GM13977 (cell line): ENCODE measurements around the gene GRAMD1A.

Source experiments
- DNase-seq: peaks from one replicate; pipeline ENCODE4 v3.0.0; 2012; ENCODE audit warnings: low spot score
- in situ Hi-C: fragments of 300-500 bp; cut with MboI; formaldehyde crosslinking; loops from one replicate; pipeline ENCODE4 v1.12.0; 2022; ENCODE audit warnings: low sequenced_read_pairs, low pct_unique_long_range_greater_than_20kb, mixed read lengths, inconsistent platforms; ENCODE audit not compliant: unreplicated experiment
- TF ChIP-seq, protein P1 (sequence below): IDR thresholded peaks from 2 replicates; pipeline ENCODE4 v1.5.1; 2012; ENCODE audit warnings: mild to moderate bottlenecking, control low read depth; ENCODE audit not compliant: insufficient read depth; ENCODE audit errors: extremely low read depth, missing control alignments

Gene GRAMD1A

GRCh38 chr19:35051796-35052195 lies 51.7 kb downstream of the GRAMD1A start:
- TF ChIP-seq, protein P1, sequence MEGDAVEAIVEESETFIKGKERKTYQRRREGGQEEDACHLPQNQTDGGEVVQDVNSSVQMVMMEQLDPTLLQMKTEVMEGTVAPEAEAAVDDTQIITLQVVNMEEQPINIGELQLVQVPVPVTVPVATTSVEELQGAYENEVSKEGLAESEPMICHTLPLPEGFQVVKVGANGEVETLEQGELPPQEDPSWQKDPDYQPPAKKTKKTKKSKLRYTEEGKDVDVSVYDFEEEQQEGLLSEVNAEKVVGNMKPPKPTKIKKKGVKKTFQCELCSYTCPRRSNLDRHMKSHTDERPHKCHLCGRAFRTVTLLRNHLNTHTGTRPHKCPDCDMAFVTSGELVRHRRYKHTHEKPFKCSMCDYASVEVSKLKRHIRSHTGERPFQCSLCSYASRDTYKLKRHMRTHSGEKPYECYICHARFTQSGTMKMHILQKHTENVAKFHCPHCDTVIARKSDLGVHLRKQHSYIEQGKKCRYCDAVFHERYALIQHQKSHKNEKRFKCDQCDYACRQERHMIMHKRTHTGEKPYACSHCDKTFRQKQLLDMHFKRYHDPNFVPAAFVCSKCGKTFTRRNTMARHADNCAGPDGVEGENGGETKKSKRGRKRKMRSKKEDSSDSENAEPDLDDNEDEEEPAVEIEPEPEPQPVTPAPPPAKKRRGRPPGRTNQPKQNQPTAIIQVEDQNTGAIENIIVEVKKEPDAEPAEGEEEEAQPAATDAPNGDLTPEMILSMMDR = no peak
- DNase-seq = no peak
- in situ Hi-C loops = no loop called here

GRCh38 chr19:35052599-35053190 lies 52.6 kb downstream of the GRAMD1A start:
- TF ChIP-seq, protein P1 = no peak
- no peak for DNase-seq
- in situ Hi-C loops = no loop called here

GRCh38 chr19:35053667-35054293 lies 53.7 kb downstream of the GRAMD1A start:
- in situ Hi-C loops = no loop called here
- DNase-seq = no peak
- TF ChIP-seq, protein P1 = no peak

DNA sequence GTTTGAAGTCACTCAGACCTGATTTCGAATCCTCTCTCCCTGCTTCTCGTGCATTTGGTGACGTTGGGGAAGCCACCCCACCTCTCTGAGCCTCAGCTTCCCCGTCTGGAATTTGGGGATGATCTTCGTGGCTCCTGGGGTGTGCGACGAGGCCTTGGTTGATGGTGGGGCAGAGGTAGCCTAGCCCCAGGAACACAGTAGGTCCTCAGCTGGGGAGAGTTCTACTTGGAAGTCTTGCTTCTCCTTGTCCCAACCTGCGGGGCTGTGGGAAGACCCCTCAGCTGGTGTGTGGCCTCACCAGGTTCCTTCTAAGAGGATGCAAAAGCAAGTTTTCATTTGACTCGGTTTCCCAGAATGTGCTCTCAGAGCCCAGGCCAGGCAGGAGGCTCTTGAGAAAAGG lies 54.5 kb downstream of the GRAMD1A start:
- TF ChIP-seq, protein P1 = no peak
- no peak for DNase-seq
- in situ Hi-C loops = no loop called here

DNA sequence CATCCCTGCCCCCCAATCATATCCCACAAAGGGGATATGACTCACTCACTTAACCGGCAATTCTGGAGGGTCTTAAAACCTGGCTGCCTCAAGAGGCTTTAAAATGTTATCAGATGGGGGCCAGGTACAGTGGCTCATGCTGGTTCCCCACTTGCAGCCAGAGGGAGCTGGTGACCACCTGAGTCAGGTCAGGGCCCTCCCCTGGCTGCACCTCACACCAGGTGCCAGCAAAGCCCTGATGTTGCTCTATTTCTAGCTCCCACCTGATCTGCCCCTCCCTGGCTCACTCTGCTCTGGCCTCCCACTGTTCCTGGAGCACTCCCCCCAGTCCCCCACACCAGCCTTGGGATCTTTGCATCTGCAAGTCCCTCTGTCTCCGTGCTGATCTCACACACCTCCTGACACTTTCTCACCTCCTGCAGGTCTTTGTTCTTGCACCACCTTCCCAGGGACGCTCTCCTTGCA lies 55.6 kb downstream of the GRAMD1A start:
- DNase-seq = no peak
- TF ChIP-seq, protein P1 = peak; percentile 42
- in situ Hi-C loops = no loop called here

DNA sequence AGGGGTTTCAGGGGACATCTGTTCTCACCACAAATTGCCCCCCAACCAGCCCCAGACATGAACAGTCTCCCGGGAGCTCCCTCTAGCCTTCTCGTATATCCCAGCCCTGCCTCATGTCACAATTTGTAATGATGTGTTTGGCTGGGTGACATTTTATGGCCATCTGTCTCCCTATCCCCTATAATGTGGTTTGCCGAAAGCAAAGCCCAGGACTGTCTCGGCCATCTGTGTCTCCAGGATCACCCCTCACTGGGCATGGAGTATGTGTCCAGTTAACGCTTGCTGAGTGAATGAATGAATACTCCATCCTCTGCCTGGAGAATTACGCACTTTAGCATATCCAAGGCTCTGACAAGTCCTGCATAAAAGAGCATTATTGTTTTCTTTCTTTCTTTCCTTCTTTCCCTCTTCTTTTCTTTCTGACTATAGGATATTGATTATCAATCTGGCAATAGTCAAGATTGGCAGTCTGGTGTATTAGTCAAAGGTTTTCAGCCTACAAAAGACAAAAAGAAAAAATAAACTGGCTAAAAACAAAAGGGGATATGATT lies 56.5 kb downstream of the GRAMD1A start:
- no peak for DNase-seq
- in situ Hi-C loops = no loop called here
- TF ChIP-seq, protein P1 = no peak
